ENCODE data around the gene PCGF1.

Gene PCGF1

DNA sequence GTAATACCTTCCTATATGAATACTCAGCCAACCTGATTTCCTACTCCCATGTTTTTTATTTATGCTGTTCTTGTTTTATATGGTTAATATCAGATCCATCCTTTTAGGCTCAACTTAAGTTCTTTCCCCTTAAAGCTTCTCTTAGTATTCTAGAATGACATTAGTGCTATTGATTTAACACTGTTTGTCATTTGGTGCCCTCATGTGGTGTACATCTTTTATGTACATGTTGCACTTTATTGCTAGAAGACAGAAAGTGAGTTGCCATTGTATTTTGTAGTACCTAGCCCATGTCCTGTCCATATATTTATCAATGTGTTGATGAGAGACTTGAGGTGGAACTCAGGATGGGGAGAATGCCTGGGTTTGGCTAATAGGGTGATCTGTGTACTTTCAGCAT lies 24.7 kb upstream of the PCGF1 start:
- CTCF ChIA-PET, result interaction anchor here (0.9 to 9.3 kb wide), 19 partner anchors 8 to 282 kb away, joined by 3 to 76 read pairs (median 9); partner anchors contain the start of genes CCDC142, MRPL53, PCGF1 and TTC31
- POLR2A ChIA-PET, result no interaction called here
- DNase-seq (ENCODE audit: extremely low spot score), result no peak
- TF ChIP-seq, protein P1, sequence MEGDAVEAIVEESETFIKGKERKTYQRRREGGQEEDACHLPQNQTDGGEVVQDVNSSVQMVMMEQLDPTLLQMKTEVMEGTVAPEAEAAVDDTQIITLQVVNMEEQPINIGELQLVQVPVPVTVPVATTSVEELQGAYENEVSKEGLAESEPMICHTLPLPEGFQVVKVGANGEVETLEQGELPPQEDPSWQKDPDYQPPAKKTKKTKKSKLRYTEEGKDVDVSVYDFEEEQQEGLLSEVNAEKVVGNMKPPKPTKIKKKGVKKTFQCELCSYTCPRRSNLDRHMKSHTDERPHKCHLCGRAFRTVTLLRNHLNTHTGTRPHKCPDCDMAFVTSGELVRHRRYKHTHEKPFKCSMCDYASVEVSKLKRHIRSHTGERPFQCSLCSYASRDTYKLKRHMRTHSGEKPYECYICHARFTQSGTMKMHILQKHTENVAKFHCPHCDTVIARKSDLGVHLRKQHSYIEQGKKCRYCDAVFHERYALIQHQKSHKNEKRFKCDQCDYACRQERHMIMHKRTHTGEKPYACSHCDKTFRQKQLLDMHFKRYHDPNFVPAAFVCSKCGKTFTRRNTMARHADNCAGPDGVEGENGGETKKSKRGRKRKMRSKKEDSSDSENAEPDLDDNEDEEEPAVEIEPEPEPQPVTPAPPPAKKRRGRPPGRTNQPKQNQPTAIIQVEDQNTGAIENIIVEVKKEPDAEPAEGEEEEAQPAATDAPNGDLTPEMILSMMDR (IDR thresholded peaks at IDR 0.05; ENCODE audit: control extremely low read depth, extremely low read depth, low read depth, missing control alignments), result peak; percentile 41

DNA sequence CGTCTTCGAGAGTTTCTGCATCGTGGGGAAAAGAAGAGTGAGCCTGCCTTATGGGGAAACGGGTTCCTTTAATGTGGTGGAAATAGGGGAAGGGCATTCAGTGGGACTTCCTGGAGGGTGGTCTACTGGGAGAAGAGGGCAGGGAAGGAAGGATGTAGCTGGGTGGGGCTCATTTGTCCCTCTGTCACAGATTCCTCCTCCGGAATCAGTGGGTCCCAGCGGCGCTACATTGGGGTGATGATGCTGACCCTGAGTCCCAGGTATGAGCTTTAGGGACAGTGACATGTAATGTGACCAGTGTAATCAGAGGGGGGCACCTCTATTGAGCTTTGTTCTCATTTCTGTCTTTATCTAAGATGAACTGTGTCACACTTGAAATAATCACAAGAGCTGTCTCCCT lies 24.2 kb upstream of the PCGF1 start:
- ChIA-PET POLR2A (interaction anchor here (1.2 kb wide), 1 partner anchor 31 kb away, joined by 3 read pairs; no protein-coding TSS in a partner anchor), CTCF (interaction anchor here (0.7 to 9.3 kb wide), 21 partner anchors 9 to 282 kb away, joined by 3 to 76 read pairs (median 6); partner anchors contain the start of genes CCDC142, MRPL53, PCGF1 and TTC31)
- DNase-seq (ENCODE audit: extremely low spot score), result no peak
- TF ChIP-seq, protein P1 (IDR thresholded peaks at IDR 0.05; ENCODE audit: control extremely low read depth, extremely low read depth, low read depth, missing control alignments), result no peak

DNA sequence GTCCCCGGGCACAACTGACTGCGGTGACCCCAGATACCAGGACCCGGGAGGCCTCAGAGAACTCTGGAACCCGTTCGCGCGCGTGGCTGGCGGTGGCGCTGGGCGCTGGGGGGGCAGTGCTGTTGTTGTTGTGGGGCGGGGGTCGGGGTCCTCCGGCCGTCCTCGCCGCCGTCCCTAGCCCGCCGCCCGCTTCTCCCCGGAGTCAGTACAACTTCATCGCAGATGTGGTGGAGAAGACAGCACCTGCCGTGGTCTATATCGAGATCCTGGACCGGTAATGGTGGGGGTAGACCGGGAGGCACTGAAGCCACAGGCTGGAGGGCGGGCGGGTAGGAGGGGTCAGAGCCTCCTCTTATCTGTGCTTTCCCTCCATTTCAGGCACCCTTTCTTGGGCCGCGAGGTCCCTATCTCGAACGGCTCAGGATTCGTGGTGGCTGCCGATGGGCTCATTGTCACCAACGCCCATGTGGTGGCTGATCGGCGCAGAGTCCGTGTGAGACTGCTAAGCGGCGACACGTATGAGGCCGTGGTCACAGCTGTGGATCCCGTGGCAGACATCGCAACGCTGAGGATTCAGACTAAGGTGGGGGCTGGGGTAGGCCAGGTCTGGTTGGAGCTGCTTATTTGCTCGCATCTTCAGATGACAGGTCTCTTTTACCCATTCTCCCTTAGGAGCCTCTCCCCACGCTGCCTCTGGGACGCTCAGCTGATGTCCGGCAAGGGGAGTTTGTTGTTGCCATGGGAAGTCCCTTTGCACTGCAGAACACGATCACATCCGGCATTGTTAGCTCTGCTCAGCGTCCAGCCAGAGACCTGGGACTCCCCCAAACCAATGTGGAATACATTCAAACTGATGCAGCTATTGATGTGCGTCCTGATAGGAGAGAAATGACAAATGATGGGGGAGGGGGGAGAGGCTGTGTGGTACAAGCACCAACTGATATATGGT lies 23.0 kb upstream of the PCGF1 start:
- ChIA-PET POLR2A (interaction anchor here (0.6 to 2.3 kb wide), 9 partner anchors 9 to 417 kb away, joined by 3 to 12 read pairs (median 5); partner anchors contain the start of genes PCGF1 and WBP1), CTCF (interaction anchor here (0.7 to 9.3 kb wide), 20 partner anchors 10 to 281 kb away, joined by 3 to 76 read pairs (median 6); partner anchors contain the start of genes CCDC142, PCGF1, TTC31 and WBP1)
- TF ChIP-seq, protein P1 (IDR thresholded peaks at IDR 0.05; ENCODE audit: control extremely low read depth, extremely low read depth, low read depth, missing control alignments), result no peak
- DNase-seq (ENCODE audit: extremely low spot score), result peak; percentile 82

DNA sequence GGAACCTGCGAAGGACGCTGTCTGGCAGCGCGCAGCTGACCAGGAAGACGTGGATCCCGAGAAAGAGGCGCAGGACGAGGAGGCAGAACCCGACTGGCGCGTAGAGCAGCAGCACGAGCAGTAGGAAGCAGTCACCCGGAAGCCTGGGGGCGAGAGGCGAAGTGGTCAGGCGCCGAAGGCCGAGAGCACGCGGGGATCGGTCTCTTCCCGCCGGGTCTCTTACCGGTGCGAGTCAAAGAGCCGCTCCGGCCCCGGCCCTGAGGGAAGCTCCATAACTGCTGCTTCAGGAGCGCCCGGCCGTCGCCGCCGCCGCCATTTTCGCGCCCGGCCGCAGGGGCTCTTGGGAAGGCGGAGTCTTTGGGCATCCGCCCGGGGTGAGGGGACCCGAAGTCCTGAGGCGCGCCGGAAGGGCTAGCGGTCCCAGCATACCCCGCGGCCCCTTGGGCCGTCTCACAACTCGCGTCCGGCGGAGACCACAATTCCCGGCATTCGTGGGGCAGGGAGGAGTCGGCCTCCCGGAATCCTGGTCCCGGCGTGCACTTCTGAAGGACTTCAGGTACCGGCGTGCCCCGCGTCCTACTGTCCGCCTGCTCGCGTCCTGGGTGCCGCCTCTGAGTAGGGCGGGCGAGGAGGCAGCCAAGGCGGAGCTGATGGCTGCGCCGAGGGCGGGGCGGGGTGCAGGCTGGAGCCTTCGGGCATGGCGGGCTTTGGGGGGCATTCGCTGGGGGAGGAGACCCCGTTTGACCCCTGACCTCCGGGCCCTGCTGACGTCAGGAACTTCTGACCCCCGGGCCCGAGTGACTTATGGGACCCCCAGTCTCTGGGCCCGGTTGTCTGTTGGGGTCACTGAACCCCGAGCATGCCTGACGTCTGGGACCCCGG lies 22.1 kb upstream of the PCGF1 start, which contains the start of the genes AUP1 and HTRA2:
Gene AUP1 (minus strand): TSS at position 350 of the 882 bp plus-strand sequence. CDS start 77 bp downstream, at position 273.
Gene HTRA2 (plus strand): TSS at position 577 of the 882 bp plus-strand sequence. CDS start 74 bp downstream, at position 651.
- TF ChIP-seq, protein P1 (IDR thresholded peaks at IDR 0.05; ENCODE audit: control extremely low read depth, extremely low read depth, low read depth, missing control alignments), result no peak
- peak; percentile 98 for DNase-seq (ENCODE audit: extremely low spot score)
- CTCF ChIA-PET, result interaction anchor here (1.0 to 9.3 kb wide), 12 partner anchors 9 to 71 kb away, joined by 3 to 76 read pairs (median 8); partner anchors contain the start of genes CCDC142, PCGF1, TTC31 and WBP1
- POLR2A ChIA-PET, result interaction anchor here (0.6 to 2.3 kb wide), 6 partner anchors 10 to 417 kb away, joined by 3 to 12 read pairs (median 5); partner anchors contain the start of genes PCGF1 and WBP1

DNA sequence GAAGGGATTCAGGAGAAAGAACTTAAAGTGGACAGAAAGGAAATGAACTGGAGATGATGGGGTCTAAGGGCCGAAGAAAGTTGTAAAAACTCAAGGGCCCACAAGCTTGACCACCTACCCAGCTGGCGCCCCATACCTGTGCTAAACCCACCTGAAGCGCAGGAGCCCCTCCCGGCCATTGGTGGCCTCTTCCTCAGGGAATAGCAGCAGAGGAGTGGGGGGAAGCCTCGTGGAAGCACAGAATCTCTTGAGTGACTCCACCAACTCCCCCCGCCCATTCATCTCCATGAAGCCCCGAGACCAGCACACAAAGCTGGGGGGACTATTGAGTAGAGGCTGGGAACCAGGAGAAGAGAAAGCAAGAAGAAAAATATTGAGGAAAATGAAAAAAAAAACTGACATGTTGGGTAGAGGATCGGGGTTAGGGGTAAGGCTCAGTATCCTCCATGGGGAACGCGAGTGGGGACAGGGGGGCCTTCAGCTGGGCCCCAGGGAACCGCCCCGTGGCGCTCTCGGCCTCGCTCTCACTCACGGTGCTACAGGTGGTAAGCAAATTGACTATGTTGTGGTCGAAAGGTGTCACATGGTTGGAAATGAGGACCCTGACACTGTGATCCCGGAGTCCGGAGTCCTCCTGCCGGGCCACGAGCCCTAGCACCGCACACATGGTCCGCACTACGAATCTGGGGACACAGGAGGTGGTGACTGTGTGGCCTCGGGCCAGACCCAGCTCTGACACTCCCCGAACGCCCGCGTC lies 21.3 kb upstream of the PCGF1 start:
- ChIA-PET CTCF (interaction anchor here (1.0 to 9.3 kb wide), 5 partner anchors 19 to 59 kb away, joined by 3 to 76 read pairs (median 16); partner anchors contain the start of genes CCDC142 and TTC31), POLR2A (interaction anchor here (0.6 to 2.3 kb wide), 4 partner anchors 10 to 71 kb away, joined by 5 to 12 read pairs (median 6); partner anchors contain the start of genes PCGF1 and WBP1)
- TF ChIP-seq, protein P1 (IDR thresholded peaks at IDR 0.05; ENCODE audit: control extremely low read depth, extremely low read depth, low read depth, missing control alignments), result no peak
- DNase-seq (ENCODE audit: extremely low spot score), result no peak

All from GM10248 (cell line).